Dendritic cell treated with granulocyte-macrophage colony-stimulating factor and Interleukin-4, amounts not matched to agents 40 ng/mL and 50 ng/mL, for 4 days (primary cell): Measurements from ENCODE around the gene ATP8B4.
"Not testable (repeated sequence)": the region's sequence is repeated elsewhere in the genome, so short reads cannot be mapped to it uniquely, and the experiment has no call there.

Experiments used
- H3K27ac Mint-ChIP-seq: one replicate; pipeline ENCODE4 v1.8.0; 2022; ENCODE audit warnings: mild to moderate bottlenecking, mixed read lengths
- H3K27me3 Mint-ChIP-seq: one replicate; pipeline ENCODE4 v1.8.0; 2022; ENCODE audit warnings: mild to moderate bottlenecking, mixed read lengths
- H3K36me3 Mint-ChIP-seq: one replicate; pipeline ENCODE4 v1.8.0; 2022; ENCODE audit warnings: low read depth, mixed read lengths
- H3K4me1 Mint-ChIP-seq: one replicate; pipeline ENCODE4 v1.8.0; 2022; ENCODE audit warnings: low read depth, mixed read lengths
- H3K4me3 Mint-ChIP-seq: one replicate; pipeline ENCODE4 v1.8.0; 2022; ENCODE audit warnings: mild to moderate bottlenecking, moderate library complexity, mixed read lengths
- H3K9me3 Mint-ChIP-seq: one replicate; pipeline ENCODE4 v1.8.0; 2022; ENCODE audit warnings: mixed read lengths
- intact Hi-C: fragments of 100-400 bp; cut with micrococcal nuclease; formaldehyde crosslinking; loops from one replicate; pipeline ENCODE4 v1.15.0; 2022

The ATP8B4 gene

GRCh38 chr15:50132251-50132984, 13.4 kb upstream of the ATP8B4 start:
- H3K36me3 Mint-ChIP-seq, H3K4me3 Mint-ChIP-seq, H3K27ac Mint-ChIP-seq, intact Hi-C loops, H3K27me3 Mint-ChIP-seq, H3K9me3 Mint-ChIP-seq: not testable (repeated sequence)
- peaks cover 33% of the 10 kb centered on the region for H3K4me1 Mint-ChIP-seq

GRCh38 chr15:50131617-50132016, 12.6 kb upstream of the ATP8B4 start:
- Mint-ChIP-seq H3K4me3 (no peak overlapping the region), H3K9me3 (no peaks in the 10 kb centered on the region), H3K4me1 (peaks cover 33% of the 10 kb centered on the region), H3K27ac (no peak overlapping the region), H3K27me3 (no peaks in the 10 kb centered on the region), H3K36me3 (no peaks in the 10 kb centered on the region)
- intact Hi-C loops = no loop called here

DNA sequence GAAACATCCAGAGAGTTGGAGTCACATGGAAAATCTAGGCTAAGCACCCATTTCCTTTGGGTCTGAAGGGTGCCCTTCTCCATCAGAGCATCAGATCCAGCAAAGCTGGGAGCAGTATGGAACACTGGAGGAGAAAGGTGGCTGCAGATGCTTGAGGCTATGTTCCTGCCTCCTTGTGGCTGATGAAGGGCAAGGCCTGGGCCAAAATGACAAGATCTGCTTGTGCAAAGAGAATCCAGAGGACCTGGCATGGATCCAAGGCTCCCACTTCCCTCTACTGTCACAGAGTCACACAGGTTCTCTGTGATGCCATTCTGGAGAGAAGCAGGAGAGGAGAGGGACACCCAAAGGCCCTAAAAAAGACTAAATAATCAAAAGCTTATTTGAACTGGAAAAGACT, 9.2 kb upstream of the ATP8B4 start:
- H3K36me3 Mint-ChIP-seq = peaks cover 7% of the 10 kb centered on the region
- H3K4me1 Mint-ChIP-seq = peaks cover 11% of the 10 kb centered on the region
- no peaks in the 10 kb centered on the region for H3K27me3 Mint-ChIP-seq
- H3K4me3 Mint-ChIP-seq = no peak overlapping the region
- peak overlapping the region; percentile 62 for H3K27ac Mint-ChIP-seq
- H3K9me3 Mint-ChIP-seq = peaks cover 10% of the 10 kb centered on the region
- intact Hi-C loops = loop anchor here (10.0 kb wide), 1 partner anchor 143 kb away; no protein-coding TSS in a partner anchor

- intact Hi-C loops = loop anchor here (10.0 kb wide), 1 partner anchor 143 kb away; no protein-coding TSS in a partner anchor
- Mint-ChIP-seq H3K4me3 (no peak overlapping the region), H3K4me1 (peaks cover 11% of the 10 kb centered on the region), H3K27ac (no peak overlapping the region), H3K9me3 (peaks cover 12% of the 10 kb centered on the region), H3K27me3 (no peaks in the 10 kb centered on the region), H3K36me3 (peaks cover 7% of the 10 kb centered on the region)
Observed at GRCh38 chr15:50127255-50127777, 8.3 kb upstream of the ATP8B4 start.

- Mint-ChIP-seq H3K27me3 (no peaks in the 10 kb centered on the region), H3K4me1 (peaks cover 11% of the 10 kb centered on the region), H3K36me3 (peaks cover 7% of the 10 kb centered on the region)
Observed at GRCh38 chr15:50126072-50126471, 7.0 kb upstream of the ATP8B4 start.

DNA sequence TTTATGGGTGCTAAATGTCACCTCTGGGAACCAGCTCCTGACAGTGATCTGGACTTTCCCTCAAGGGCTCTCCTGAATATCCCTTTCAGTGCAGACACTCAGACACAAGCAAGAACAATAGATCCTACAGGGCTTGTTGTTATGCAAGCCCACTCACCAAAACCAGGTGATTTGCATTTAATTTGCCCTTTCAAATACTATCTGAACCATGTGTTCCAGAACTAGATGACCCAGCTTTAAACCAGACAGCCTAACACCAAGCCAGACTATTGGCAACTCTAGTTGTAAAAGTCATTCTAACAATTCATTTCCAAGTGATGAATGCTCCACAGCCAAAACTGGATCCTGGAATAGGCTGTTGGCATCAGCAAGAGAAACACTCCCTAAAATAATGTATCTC, 5.6 kb upstream of the ATP8B4 start:
- H3K27ac Mint-ChIP-seq = no peak overlapping the region
- peaks cover 12% of the 10 kb centered on the region for H3K9me3 Mint-ChIP-seq
- peaks cover 11% of the 10 kb centered on the region for H3K4me1 Mint-ChIP-seq
- peaks cover 7% of the 10 kb centered on the region for H3K36me3 Mint-ChIP-seq
- intact Hi-C loops = loop anchor here (10.0 kb wide), 1 partner anchor 140 kb away; no protein-coding TSS in a partner anchor
- H3K27me3 Mint-ChIP-seq = no peaks in the 10 kb centered on the region
- no peak overlapping the region for H3K4me3 Mint-ChIP-seq

More at GRCh38 chr15:50126072-50126471, 7.0 kb upstream of the ATP8B4 start:
- Mint-ChIP-seq H3K4me3 (no peak overlapping the region), H3K9me3 (peaks cover 12% of the 10 kb centered on the region), H3K27ac (no peak overlapping the region)
- intact Hi-C loops = loop anchor here (10.0 kb wide), 1 partner anchor 141 kb away; no protein-coding TSS in a partner anchor

DNA sequence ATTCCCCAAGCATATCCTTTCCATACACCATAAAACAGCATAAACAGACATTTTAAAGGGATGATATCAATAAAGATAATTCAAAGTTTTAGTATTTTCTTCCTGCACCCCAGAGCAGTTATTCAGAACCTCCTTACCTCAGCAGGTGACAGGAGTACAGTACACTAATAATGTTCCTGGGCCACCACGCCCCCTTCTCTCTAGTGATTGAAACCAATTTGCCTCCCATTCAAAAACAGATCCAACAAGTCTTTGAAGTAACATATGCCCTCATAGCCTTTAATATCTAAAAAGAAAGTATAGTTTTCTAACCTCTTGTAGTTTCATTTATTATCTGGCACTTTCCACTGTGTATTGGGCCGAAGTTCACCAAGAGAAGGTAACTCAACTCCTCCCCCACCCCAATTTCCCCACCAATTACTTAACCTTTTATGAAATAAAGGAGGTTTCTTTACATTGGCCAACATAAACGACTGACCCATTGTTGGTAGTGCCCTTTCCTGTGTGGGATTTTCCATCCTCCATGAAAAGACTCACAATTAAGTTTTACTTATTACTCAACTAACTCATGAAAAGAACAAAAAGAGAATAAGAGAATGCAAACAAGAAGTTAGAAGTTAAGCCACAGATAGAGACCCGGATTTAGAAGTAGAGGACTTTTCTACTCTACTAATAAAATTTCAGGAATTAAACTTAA, 5.0 kb upstream of the ATP8B4 start:
- no peak overlapping the region for H3K27ac Mint-ChIP-seq
- H3K4me1 Mint-ChIP-seq = peaks cover 17% of the 10 kb centered on the region
- H3K4me3 Mint-ChIP-seq = no peak overlapping the region
- intact Hi-C loops = loop anchor here (10.0 kb wide), 1 partner anchor 139 kb away; no protein-coding TSS in a partner anchor
- peaks cover 12% of the 10 kb centered on the region for H3K9me3 Mint-ChIP-seq
- no peaks in the 10 kb centered on the region for H3K27me3 Mint-ChIP-seq
- peaks cover 7% of the 10 kb centered on the region for H3K36me3 Mint-ChIP-seq

GRCh38 chr15:50120729-50121128, 1.7 kb upstream of the ATP8B4 start:
- Mint-ChIP-seq H3K4me3 (no peak overlapping the region), H3K9me3 (peaks cover 12% of the 10 kb centered on the region), H3K27me3 (no peaks in the 10 kb centered on the region), H3K4me1 (peaks cover 28% of the 10 kb centered on the region), H3K27ac (no peak overlapping the region), H3K36me3 (peaks cover 7% of the 10 kb centered on the region)
- intact Hi-C loops = loop anchor here (10.0 kb wide), 1 partner anchor 136 kb away; no protein-coding TSS in a partner anchor

GRCh38 chr15:50117431-50118027, 1.5 kb downstream of the ATP8B4 start:
- Mint-ChIP-seq H3K36me3 (peaks cover 16% of the 10 kb centered on the region), H3K4me1 (peaks cover 56% of the 10 kb centered on the region), H3K27ac (no peak overlapping the region), H3K9me3 (no peaks in the 10 kb centered on the region), H3K4me3 (no peak overlapping the region), H3K27me3 (no peaks in the 10 kb centered on the region)
- intact Hi-C loops = loop anchor here (5.0 kb wide), 1 partner anchor 65 kb away; no protein-coding TSS in a partner anchor

DNA sequence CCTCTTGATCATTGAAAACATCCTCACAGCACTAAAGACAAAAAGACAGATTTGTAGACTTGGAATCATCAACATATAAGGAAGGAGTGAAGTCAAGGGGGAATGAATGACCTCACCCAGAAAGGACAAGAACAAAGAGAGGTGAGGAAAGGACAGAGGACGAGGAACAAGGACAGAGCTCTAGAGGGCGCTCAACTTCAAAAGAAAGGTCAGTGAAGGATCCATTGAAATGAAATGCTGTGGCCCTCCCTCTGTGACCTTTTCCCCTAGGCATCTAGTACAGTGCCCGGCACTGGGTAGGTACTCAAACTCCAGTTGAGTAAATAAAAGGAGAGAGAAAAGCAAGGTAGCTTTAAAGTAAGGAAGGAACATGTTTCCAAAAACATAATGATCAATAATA, 2.6 kb downstream of the ATP8B4 start:
- Mint-ChIP-seq H3K27me3 (no peaks in the 10 kb centered on the region), H3K27ac (peak overlapping the region; percentile 70), H3K4me1 (peaks cover 66% of the 10 kb centered on the region), H3K9me3 (no peaks in the 10 kb centered on the region), H3K4me3 (no peak overlapping the region), H3K36me3 (peaks cover 26% of the 10 kb centered on the region)
- intact Hi-C loops = loop anchor here (5.0 kb wide), 1 partner anchor 64 kb away; no protein-coding TSS in a partner anchor

DNA sequence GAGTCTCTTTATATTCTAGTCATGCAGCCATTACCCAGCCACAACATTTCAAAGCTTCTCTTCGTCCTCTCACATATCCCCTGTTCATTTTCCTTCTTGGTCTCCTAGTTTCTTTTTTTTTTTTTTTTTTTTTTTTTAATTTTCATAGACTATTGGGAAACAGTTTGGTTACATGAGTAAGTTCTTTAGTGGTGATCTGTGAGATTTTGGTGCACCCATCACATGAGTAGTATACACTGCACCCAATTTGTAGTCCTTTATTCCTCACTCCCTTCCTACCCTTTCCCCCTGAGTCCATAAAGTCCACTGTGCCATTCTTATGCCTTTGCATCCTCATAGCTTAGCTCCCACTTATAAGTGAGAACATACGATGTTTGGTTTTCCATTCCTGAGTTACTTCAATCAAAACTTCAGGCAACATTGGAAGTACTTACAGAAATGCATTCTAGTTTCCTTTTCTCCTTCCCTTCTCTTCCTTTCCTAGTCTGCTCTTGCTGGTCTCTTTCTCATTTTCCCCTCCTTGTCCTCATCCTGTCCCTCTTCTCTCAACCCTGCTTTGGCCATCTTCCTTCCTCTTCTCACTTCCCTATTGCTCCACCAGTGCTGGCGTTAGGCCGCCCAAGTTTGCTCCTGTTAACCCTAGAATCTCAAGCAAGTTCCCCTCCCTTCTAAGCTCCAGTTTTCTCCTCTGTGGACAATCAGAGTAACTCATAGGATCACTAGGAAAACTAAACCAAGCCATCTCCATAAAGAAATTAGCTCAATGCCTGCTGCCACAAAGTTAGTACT, 4.8 kb downstream of the ATP8B4 start:
- Mint-ChIP-seq H3K9me3 (no peaks in the 10 kb centered on the region), H3K27me3 (no peaks in the 10 kb centered on the region), H3K36me3 (peaks cover 26% of the 10 kb centered on the region), H3K4me3 (peak overlapping the region; percentile 81), H3K27ac (peak overlapping the region; percentile 88), H3K4me1 (peaks cover 76% of the 10 kb centered on the region)
- intact Hi-C loops = no loop called here

- Mint-ChIP-seq H3K4me3 (peak overlapping the region; percentile 90), H3K36me3 (peaks cover 31% of the 10 kb centered on the region), H3K4me1 (peaks cover 77% of the 10 kb centered on the region), H3K27me3 (no peaks in the 10 kb centered on the region), H3K27ac (peak overlapping the region; percentile 88), H3K9me3 (no peaks in the 10 kb centered on the region)
- intact Hi-C loops = no loop called here
Observed at GRCh38 chr15:50113187-50113505, 5.9 kb downstream of the ATP8B4 start.

- H3K27me3 Mint-ChIP-seq = no peaks in the 10 kb centered on the region
- H3K9me3 Mint-ChIP-seq = no peaks in the 10 kb centered on the region
- H3K4me1 Mint-ChIP-seq = peaks cover 79% of the 10 kb centered on the region
- H3K36me3 Mint-ChIP-seq = peaks cover 32% of the 10 kb centered on the region
- intact Hi-C loops = no loop called here
- H3K27ac Mint-ChIP-seq = peak overlapping the region; percentile 88
- peak overlapping the region; percentile 90 for H3K4me3 Mint-ChIP-seq
Observed at GRCh38 chr15:50112488-50113186, 6.4 kb downstream of the ATP8B4 start.
